PC-3 (cell line): ENCODE measurements around the gene TCF12. TPM values are rescaled to one million over a fixed set of nuclear protein-coding genes. Genes with fewer than 3 reads are reported as not detected.
A peak's percentile ranks its signal among the peaks of the same experiment; 100 is the strongest.
"Not testable (repeated sequence)": the region's sequence is repeated elsewhere in the genome, so short reads cannot be mapped to it uniquely, and the experiment has no call there.

Experiments
- ATAC-seq: fragments of 200-7000 bp; cut with Tn5 transposase; 2 replicates; pipeline ENCODE4 v1.9.1; 2020; ENCODE audit warnings: mild to moderate bottlenecking, moderate library complexity
- BruUV-seq: library from RNA; stranded (reverse); fragments of 400-500 nt; replicated peaks from 2 replicates; lab custom pipeline; 2021; lab: Mats Ljungman, UMichigan
- CTCF ChIA-PET: fragments of 300-600 bp; sonication (Branson Sonifier 250); formaldehyde crosslinking; loops from one replicate; lab custom pipeline; 2022; ENCODE audit warnings: antibody characterized with exemption; lab: Charles Lee
- POLR2A ChIA-PET: fragments of 300-600 bp; sonication (Branson Sonifier 250); formaldehyde crosslinking; loops from one replicate; lab custom pipeline; 2022; ENCODE audit warnings: antibody characterized with exemption; ENCODE audit not compliant: unreplicated experiment; lab: Charles Lee
- DNase-seq: peaks from one replicate; pipeline ENCODE4 v3.0.0-alpha.2; 2015
- H2AFZ ChIP-seq: fragments of 300-600 bp; sonication (generic); 2 replicates; pipeline ENCODE4 v1.6.0; 2016; ENCODE audit warnings: antibody characterized with exemption, low read length
- H3F3A ChIP-seq: fragments of 300-600 bp; sonication (generic); one replicate; pipeline ENCODE4 v1.6.0; 2017; ENCODE audit warnings: antibody characterized with exemption, low read length, control low read depth, mild to moderate bottlenecking; ENCODE audit not compliant: unreplicated experiment
- H3K27ac ChIP-seq: fragments of 300-600 bp; sonication (generic); 2 replicates; pipeline ENCODE4 v1.5.1; 2016; ENCODE audit warnings: mild to moderate bottlenecking, low read length
- H3K27me3 ChIP-seq: fragments of 300-600 bp; sonication (generic); 2 replicates; pipeline ENCODE4 v1.6.1; 2016; ENCODE audit warnings: low read length, mixed read lengths
- H3K36me3 ChIP-seq: fragments of 300-600 bp; sonication (generic); 2 replicates; pipeline ENCODE4 v1.6.1; 2016; ENCODE audit warnings: low read depth, mixed run types, low read length, mixed read lengths
- H3K4me1 ChIP-seq: fragments of 300-600 bp; sonication (generic); 2 replicates; pipeline ENCODE4 v1.5.1; 2016; ENCODE audit warnings: low read length; ENCODE audit not compliant: insufficient read depth
- H3K4me2 ChIP-seq: fragments of 300-600 bp; sonication (generic); 2 replicates; pipeline ENCODE4 v1.6.0; 2016; ENCODE audit warnings: low read length
- H3K4me3 ChIP-seq: fragments of 300-600 bp; sonication (generic); 2 replicates; pipeline ENCODE4 v1.5.1; 2016; ENCODE audit warnings: mild to moderate bottlenecking, low read length, mixed read lengths
- H3K79me2 ChIP-seq: fragments of 300-600 bp; sonication (generic); 2 replicates; pipeline ENCODE4 v1.6.1; 2017; ENCODE audit warnings: low read length, mixed read lengths
- H3K9ac ChIP-seq: fragments of 300-600 bp; sonication (generic); 2 replicates; pipeline ENCODE4 v1.6.0; 2016; ENCODE audit warnings: mild to moderate bottlenecking, low read length
- H3K9me2 ChIP-seq: fragments of 300-600 bp; sonication (generic); replicated peaks from 2 replicates; pipeline ENCODE4 v1.6.1; 2016; ENCODE audit warnings: mixed run types, low read length, mixed read lengths
- H3K9me3 ChIP-seq: fragments of 300-600 bp; sonication (generic); 2 replicates; pipeline ENCODE4 v1.6.1; 2016; ENCODE audit warnings: low read length, mixed read lengths
- H4K20me1 ChIP-seq: fragments of 300-600 bp; sonication (generic); 2 replicates; pipeline ENCODE4 v1.6.1; 2016; ENCODE audit warnings: low read length, mixed read lengths
- CTCF ChIP-seq: fragments of 300-600 bp; sonication (generic); conservative IDR thresholded peaks from 2 replicates; pipeline ENCODE4 v1.5.1; 2017; ENCODE audit warnings: antibody characterized with exemption, low read depth, mild to moderate bottlenecking, low read length
- EZH2 ChIP-seq: fragments of 300-600 bp; sonication (generic); IDR thresholded peaks from one replicate; pipeline ENCODE4 v1.6.1; 2017; ENCODE audit warnings: antibody characterized with exemption, mild to moderate bottlenecking, low read length; ENCODE audit not compliant: unreplicated experiment
- EZH2phosphoT487 ChIP-seq: fragments of 300-600 bp; sonication (generic); IDR thresholded peaks from 2 replicates; pipeline ENCODE4 v1.6.1; 2018; ENCODE audit warnings: mild to moderate bottlenecking, antibody characterized with exemption, low read length, borderline replicate concordance
- intact Hi-C: fragments of 100-400 bp; cut with micrococcal nuclease; formaldehyde crosslinking; loops from 2 replicates; pipeline ENCODE4 v1.9.0; 2023
- total RNA-seq: library from RNA; depleted of rRNA; stranded (reverse); fragments of >200 nt; gene quantifications from 2 replicates; pipeline ENCODE4 v1.2.3, GENCODE V29; 2014

The TCF12 gene
- total RNA-seq, 1 experiment from 2014 or later = 103 TPM

- H3K9me3 ChIP-seq = no peaks in the 10 kb centered on the region
- no peaks in the 10 kb centered on the region for H3K27me3 ChIP-seq
- CTCF ChIA-PET = no interaction called here
- H3K79me2 ChIP-seq = peaks cover 8% of the 10 kb centered on the region; the same call in 1 of the 2 replicates
- H3K27ac ChIP-seq = no peak overlapping the region
- H3F3A ChIP-seq = no peaks in the 10 kb centered on the region
- no peaks in the 10 kb centered on the region for H3K9me2 ChIP-seq
- no peak for TF ChIP-seq EZH2phosphoT487
- TF ChIP-seq EZH2 = no peak
- TF ChIP-seq CTCF = no peak
- H3K4me1 ChIP-seq = peaks cover 16% of the 10 kb centered on the region
- no peak overlapping the region for H3K4me2 ChIP-seq
- no peaks in the 10 kb centered on the region for H4K20me1 ChIP-seq
- no TSS peak for BruUV-seq
- H3K9ac ChIP-seq = no peak overlapping the region
- H2AFZ ChIP-seq = no peak overlapping the region
- DNase-seq (no peak), ATAC-seq (no peak)
- H3K36me3 ChIP-seq = no peaks in the 10 kb centered on the region
- intact Hi-C loops = no loop called here
- H3K4me3 ChIP-seq = no peak overlapping the region
- POLR2A ChIA-PET = no interaction called here
Measured at GRCh38 chr15:57005244-57005643, 86.8 kb downstream of the TCF12 start.

- CTCF ChIA-PET = not testable (repeated sequence)
Measured at GRCh38 chr15:57007797-57008196, 89.4 kb downstream of the TCF12 start.

GRCh38 chr15:57010724-57011123, 92.3 kb downstream of the TCF12 start:
- peak overlapping the region; percentile 69 for H3K27ac ChIP-seq
- CTCF ChIA-PET = no interaction called here
- H2AFZ ChIP-seq = no peak overlapping the region
- H3K9me3 ChIP-seq = no peaks in the 10 kb centered on the region
- DNase-seq (peak; percentile 76), ATAC-seq (peak; percentile 66)
- no peak overlapping the region for H3K4me3 ChIP-seq
- TF ChIP-seq CTCF = no peak
- no peak for TF ChIP-seq EZH2
- TF ChIP-seq EZH2phosphoT487 = no peak
- POLR2A ChIA-PET = no interaction called here
- intact Hi-C loops = loop anchor here (10.0 kb wide), 1 partner anchor 204 kb away; no protein-coding TSS in a partner anchor
- H3F3A ChIP-seq = no peaks in the 10 kb centered on the region
- no TSS peak for BruUV-seq
- H3K79me2 ChIP-seq = peaks cover 40% of the 10 kb centered on the region
- no peaks in the 10 kb centered on the region for H3K27me3 ChIP-seq
- H3K9ac ChIP-seq = no peak overlapping the region
- no peaks in the 10 kb centered on the region for H3K36me3 ChIP-seq
- no peaks in the 10 kb centered on the region for H3K9me2 ChIP-seq
- H3K4me2 ChIP-seq = peak overlapping the region; percentile 42
- peaks cover 29% of the 10 kb centered on the region for H3K4me1 ChIP-seq
- no peaks in the 10 kb centered on the region for H4K20me1 ChIP-seq

More at GRCh38 chr15:57007797-57008196, 89.4 kb downstream of the TCF12 start:
- H3K4me2 ChIP-seq, H3K9me3 ChIP-seq, H3K27me3 ChIP-seq, DNase-seq, H3F3A ChIP-seq, intact Hi-C loops, H4K20me1 ChIP-seq, H2AFZ ChIP-seq, ATAC-seq, POLR2A ChIA-PET, BruUV-seq, H3K4me3 ChIP-seq, H3K9me2 ChIP-seq, H3K36me3 ChIP-seq, H3K27ac ChIP-seq, H3K9ac ChIP-seq: not testable (repeated sequence)
- peaks cover 23% of the 10 kb centered on the region for H3K79me2 ChIP-seq
- peaks cover 33% of the 10 kb centered on the region for H3K4me1 ChIP-seq
